Measurements from ENCODE around the gene ANXA11.

DNA sequence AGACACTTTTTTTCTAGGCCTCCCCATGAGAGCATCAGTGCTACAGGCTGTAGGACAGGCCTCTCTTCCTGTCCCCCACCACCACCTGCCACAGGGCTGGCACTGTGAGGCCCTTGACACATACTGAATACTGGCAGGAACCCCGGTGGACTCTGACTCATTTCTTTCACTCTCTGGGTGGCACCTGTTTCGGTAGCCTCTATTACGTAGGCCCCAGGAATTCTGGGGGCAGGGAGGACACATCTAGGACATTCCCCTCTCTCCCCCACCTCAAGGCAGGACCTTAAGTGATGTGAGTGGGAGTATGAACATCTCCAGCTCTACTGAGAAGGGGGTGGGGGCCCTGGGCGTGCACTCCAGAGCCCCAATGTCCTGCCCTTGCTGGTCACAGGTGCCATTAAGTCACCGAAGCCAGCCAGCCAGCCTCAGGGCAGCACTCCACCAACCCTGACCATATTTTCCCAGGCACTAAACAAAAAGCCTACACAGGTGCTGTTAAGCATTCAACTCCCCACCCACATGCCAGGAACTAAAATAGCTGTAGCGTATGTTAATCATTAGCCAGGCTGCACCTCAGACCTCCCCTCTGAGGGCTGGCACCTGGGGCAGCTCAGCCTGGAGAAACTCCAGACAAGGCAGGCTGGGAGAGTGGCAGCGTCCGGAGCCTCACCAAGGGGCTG is 8.9 kb downstream of the ANXA11 start:
- TF ChIP-seq POLR2AphosphoS5 (IDR thresholded peaks at IDR 0.05; ENCODE audit: borderline replicate concordance, low read depth, low read length) (no peak), EZH2 (IDR thresholded peaks at IDR 0.05) (no peak), FOXP2 (optimal IDR thresholded peaks at IDR 0.05; ENCODE audit: control extremely low read depth, extremely low read length, insufficient read depth) (no peak)

All from SK-N-MC (cell line).